ENCODE measurements around the gene TENM4.

DNA sequence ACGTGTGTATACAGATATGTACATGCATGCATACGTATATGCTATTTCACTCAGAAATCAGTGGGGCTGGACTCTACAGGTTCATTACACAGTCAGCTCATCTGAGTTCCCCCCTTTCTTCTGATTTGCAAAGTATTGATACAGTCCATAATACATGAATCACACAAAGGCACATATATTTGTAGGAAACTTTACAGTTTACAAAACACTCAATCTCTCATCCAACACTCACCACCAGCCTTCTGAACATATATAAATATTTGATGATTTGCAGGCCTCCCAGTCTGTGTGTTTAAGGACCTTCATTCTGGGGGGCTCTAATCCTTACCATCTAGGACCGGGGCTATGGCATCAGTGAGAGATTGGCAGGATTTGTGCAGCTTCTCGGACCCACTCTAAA is 293.8 kb downstream of the TENM4 start:
- TF ChIP-seq, protein P1, sequence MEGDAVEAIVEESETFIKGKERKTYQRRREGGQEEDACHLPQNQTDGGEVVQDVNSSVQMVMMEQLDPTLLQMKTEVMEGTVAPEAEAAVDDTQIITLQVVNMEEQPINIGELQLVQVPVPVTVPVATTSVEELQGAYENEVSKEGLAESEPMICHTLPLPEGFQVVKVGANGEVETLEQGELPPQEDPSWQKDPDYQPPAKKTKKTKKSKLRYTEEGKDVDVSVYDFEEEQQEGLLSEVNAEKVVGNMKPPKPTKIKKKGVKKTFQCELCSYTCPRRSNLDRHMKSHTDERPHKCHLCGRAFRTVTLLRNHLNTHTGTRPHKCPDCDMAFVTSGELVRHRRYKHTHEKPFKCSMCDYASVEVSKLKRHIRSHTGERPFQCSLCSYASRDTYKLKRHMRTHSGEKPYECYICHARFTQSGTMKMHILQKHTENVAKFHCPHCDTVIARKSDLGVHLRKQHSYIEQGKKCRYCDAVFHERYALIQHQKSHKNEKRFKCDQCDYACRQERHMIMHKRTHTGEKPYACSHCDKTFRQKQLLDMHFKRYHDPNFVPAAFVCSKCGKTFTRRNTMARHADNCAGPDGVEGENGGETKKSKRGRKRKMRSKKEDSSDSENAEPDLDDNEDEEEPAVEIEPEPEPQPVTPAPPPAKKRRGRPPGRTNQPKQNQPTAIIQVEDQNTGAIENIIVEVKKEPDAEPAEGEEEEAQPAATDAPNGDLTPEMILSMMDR (IDR thresholded peaks at IDR 0.05) = no peak
- TF ChIP-seq POLR2A (IDR thresholded peaks at IDR 0.05) = no peak
